SU-DHL-6 (cell line): Measurements from ENCODE around the gene SLCO3A1.

ENCODE experiments used
- EZH2phosphoT487 ChIP-seq: fragments of 200-600 bp; sonication (generic), shearing (Covaris generic); conservative IDR thresholded peaks from 2 replicates; pipeline ENCODE4 v1.6.1; 2018; ENCODE audit warnings: mild to moderate bottlenecking, antibody characterized with exemption, low read length, moderate library complexity, mixed read lengths
- TF ChIP-seq, protein P1 (sequence below): fragments of 200-600 bp; sonication (generic); IDR thresholded peaks from one replicate; pipeline ENCODE4 v1.5.1; 2017; ENCODE audit warnings: antibody characterized with exemption, mild to moderate bottlenecking, low read length, moderate library complexity; ENCODE audit not compliant: insufficient read depth, poor library complexity, severe bottlenecking

DNA sequence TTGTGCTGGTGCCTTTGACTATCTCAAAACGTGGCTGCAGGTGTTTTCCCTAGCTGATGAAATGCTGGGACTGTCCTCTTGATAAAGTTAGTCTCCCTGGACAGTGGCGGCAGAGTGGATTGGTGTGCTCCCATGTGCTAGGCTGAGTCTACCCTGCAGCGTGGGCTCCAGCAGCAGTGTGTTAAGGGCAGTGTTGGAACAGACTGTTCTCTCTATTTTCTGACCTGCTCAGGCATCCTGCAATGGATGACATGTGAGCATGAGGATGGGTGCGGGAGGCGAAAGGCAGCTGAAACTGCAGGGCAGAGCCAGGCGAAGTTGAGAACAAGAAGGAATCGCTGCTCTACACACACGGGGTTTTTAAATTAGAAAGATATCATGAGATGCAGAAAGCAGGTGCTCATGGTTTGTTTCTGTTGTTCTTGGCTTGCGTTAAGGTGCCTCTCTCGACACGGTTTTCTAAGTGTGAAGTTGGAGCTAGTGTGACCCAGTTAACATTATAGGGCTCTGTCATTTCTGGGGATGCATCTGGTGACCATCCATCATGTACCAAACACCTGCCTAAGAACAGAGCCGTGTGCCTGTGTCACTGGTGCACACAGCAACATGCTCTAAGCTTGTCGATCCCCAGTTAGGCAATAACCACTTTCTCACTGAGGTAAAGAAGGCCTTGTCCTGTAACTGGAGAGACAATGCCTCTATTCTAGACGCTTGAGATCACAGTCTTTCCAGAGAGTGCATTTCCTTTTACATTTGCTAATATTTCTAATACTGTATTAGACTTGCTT, 44.3 kb downstream of the SLCO3A1 start:
- TF ChIP-seq, protein P1, sequence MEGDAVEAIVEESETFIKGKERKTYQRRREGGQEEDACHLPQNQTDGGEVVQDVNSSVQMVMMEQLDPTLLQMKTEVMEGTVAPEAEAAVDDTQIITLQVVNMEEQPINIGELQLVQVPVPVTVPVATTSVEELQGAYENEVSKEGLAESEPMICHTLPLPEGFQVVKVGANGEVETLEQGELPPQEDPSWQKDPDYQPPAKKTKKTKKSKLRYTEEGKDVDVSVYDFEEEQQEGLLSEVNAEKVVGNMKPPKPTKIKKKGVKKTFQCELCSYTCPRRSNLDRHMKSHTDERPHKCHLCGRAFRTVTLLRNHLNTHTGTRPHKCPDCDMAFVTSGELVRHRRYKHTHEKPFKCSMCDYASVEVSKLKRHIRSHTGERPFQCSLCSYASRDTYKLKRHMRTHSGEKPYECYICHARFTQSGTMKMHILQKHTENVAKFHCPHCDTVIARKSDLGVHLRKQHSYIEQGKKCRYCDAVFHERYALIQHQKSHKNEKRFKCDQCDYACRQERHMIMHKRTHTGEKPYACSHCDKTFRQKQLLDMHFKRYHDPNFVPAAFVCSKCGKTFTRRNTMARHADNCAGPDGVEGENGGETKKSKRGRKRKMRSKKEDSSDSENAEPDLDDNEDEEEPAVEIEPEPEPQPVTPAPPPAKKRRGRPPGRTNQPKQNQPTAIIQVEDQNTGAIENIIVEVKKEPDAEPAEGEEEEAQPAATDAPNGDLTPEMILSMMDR = no peak
- TF ChIP-seq EZH2phosphoT487 = no peak
